ENCODE measurements around the gene TTLL5.
A peak's percentile ranks its signal among the peaks of the same experiment; 100 is the strongest.

GRCh38 chr14:75709207-75709812 is 48.3 kb downstream of the TTLL5 start:
- TF ChIP-seq CTCF (IDR thresholded peaks at IDR 0.05; ENCODE audit: insufficient read depth, low read length) (peak; percentile 27), POLR2AphosphoS5 (IDR thresholded peaks at IDR 0.05; ENCODE audit: low read depth) (no peak), REST (IDR thresholded peaks at IDR 0.05; ENCODE audit: insufficient replicate concordance, low read depth) (no peak)
